ENCODE data around the gene IL1RL2. TPM values are rescaled to one million over a fixed set of nuclear protein-coding genes. Genes with fewer than 3 reads are reported as not detected.
A peak's percentile ranks its signal among the peaks of the same experiment; 100 is the strongest.

IL1RL2 gene
- polyA plus RNA-seq, 3 donors: 0.10 to 0.91 (median 0.67) TPM

- H3K27ac ChIP-seq (ENCODE audit: low read depth, low read length): no peak overlapping the region
- 94 to 95% (median 94%) methylated on average over 1 of the region's 1 CpG for WGBS, 3 donors
Measured at GRCh38 chr2:102184568-102184967, 2.3 kb upstream of the IL1RL2 start.

GRCh38 chr2:102185347-102185746 lies 1.5 kb upstream of the IL1RL2 start:
- WGBS, 3 donors: 9 to 14% (median 12%) methylated on average over 2 of the region's 2 CpGs
- no peak overlapping the region for H3K27ac ChIP-seq (ENCODE audit: low read depth, low read length)

GRCh38 chr2:102187496-102188150 lies 800 bp downstream of the IL1RL2 start:
- 13 to 31% (median 20%) methylated on average over 42 to 50 of the region's 50 CpGs for WGBS, 3 donors
- H3K27ac ChIP-seq (ENCODE audit: low read depth, low read length): no peak overlapping the region

GRCh38 chr2:102190430-102191107 lies 3.7 kb downstream of the IL1RL2 start:
- WGBS, 3 donors: 42 to 93% (median 91%) methylated on average over 10 of the region's 10 CpGs
- no peak overlapping the region for H3K27ac ChIP-seq (ENCODE audit: low read depth, low read length)

- no peak overlapping the region for H3K27ac ChIP-seq (ENCODE audit: low read depth, low read length)
- 94 to 100% (median 97%) methylated on average over 1 of the region's 1 CpG for WGBS, 3 donors
Measured at GRCh38 chr2:102191501-102191900, 4.7 kb downstream of the IL1RL2 start.

GRCh38 chr2:102193074-102193473 lies 6.3 kb downstream of the IL1RL2 start:
- no peak overlapping the region for H3K27ac ChIP-seq (ENCODE audit: low read depth, low read length)
- 89 to 93% (median 91%) methylated on average over 1 of the region's 1 CpG for WGBS, 3 donors

GRCh38 chr2:102194609-102195268 lies 7.9 kb downstream of the IL1RL2 start:
- WGBS, 3 donors: 66 to 81% (median 78%) methylated on average over 5 of the region's 5 CpGs
- H3K27ac ChIP-seq (ENCODE audit: low read depth, low read length): no peak overlapping the region

- 70 to 84% (median 84%) methylated on average over 5 of the region's 5 CpGs for WGBS, 3 donors
- H3K27ac ChIP-seq (ENCODE audit: low read depth, low read length): no peak overlapping the region
Measured at GRCh38 chr2:102197389-102198137, 10.7 kb downstream of the IL1RL2 start.

- WGBS, 3 donors: 98 to 100% (median 100%) methylated on average over 1 of the region's 1 CpG
- H3K27ac ChIP-seq (ENCODE audit: low read depth, low read length): no peak overlapping the region
Measured at GRCh38 chr2:102200539-102200938, 13.7 kb downstream of the IL1RL2 start.

GRCh38 chr2:102204638-102205037 lies 17.8 kb downstream of the IL1RL2 start:
- H3K27ac ChIP-seq (ENCODE audit: low read depth, low read length): no peak overlapping the region

- H3K27ac ChIP-seq (ENCODE audit: low read depth, low read length): no peak overlapping the region
- 52 to 94% (median 70%) methylated on average over 5 of the region's 5 CpGs for WGBS, 3 donors
Measured at GRCh38 chr2:102206666-102207341, 20.0 kb downstream of the IL1RL2 start.

- no peak overlapping the region for H3K27ac ChIP-seq (ENCODE audit: low read depth, low read length)
Measured at GRCh38 chr2:102208774-102209173, 22.0 kb downstream of the IL1RL2 start.

GRCh38 chr2:102209474-102209873 lies 22.7 kb downstream of the IL1RL2 start:
- no peak overlapping the region for H3K27ac ChIP-seq (ENCODE audit: low read depth, low read length)
- 0 to 92% (median 89%) methylated on average over 1 of the region's 1 CpG for WGBS, 3 donors

GRCh38 chr2:102217032-102217431 lies 30.2 kb downstream of the IL1RL2 start:
- no peak overlapping the region for H3K27ac ChIP-seq (ENCODE audit: low read depth, low read length)

GRCh38 chr2:102224824-102225739 lies 38.3 kb downstream of the IL1RL2 start:
- H3K27ac ChIP-seq (ENCODE audit: low read depth, low read length): no peak overlapping the region
- 68 to 82% (median 76%) methylated on average over 8 of the region's 8 CpGs for WGBS, 3 donors

GRCh38 chr2:102226171-102226570 lies 39.3 kb downstream of the IL1RL2 start:
- no peak overlapping the region for H3K27ac ChIP-seq (ENCODE audit: low read depth, low read length)
- 90 to 92% (median 92%) methylated on average over 6 of the region's 6 CpGs for WGBS, 3 donors

- WGBS, 3 donors: 56 to 70% (median 62%) methylated on average over 7 of the region's 7 CpGs
- H3K27ac ChIP-seq (ENCODE audit: low read depth, low read length): peak overlapping the region; percentile 85
Measured at GRCh38 chr2:102226612-102227391, 40.0 kb downstream of the IL1RL2 start.

Measured in adipose tissue (tissue), 3 donors.